NCI-H1092 (cell line): ENCODE results near the gene PTS.

ENCODE experiments used
- DNase-seq: peaks from one replicate; lab custom pipeline; 2025; lab: John Stamatoyannopoulos, UW

PTS gene

GRCh38 chr11:112221274-112221835 lies 4.9 kb upstream of the PTS start:
- DNase-seq, result no peak

- no peak for DNase-seq
These were observed 3.9 kb upstream of the PTS start for GRCh38 chr11:112222303-112222702.

DNA sequence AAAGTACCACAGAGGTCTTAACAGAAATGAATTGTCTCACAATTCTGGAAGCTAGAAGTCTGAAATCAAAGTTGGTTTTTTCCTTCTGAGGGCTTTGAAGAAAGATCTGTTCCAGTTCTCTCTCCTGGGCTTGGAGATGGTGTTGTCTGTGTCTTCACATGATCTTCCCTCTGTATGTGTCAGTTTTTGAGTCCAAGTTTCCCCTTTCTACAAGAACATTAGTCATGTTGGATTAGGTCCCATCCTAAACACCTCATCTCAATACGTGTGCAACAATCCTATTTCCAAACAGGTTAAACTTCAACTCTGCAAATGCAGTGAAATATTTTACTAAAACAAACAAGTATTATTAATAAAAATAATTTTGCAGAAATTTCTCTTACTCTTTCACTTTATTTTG lies 3.1 kb upstream of the PTS start:
- no peak for DNase-seq

DNA sequence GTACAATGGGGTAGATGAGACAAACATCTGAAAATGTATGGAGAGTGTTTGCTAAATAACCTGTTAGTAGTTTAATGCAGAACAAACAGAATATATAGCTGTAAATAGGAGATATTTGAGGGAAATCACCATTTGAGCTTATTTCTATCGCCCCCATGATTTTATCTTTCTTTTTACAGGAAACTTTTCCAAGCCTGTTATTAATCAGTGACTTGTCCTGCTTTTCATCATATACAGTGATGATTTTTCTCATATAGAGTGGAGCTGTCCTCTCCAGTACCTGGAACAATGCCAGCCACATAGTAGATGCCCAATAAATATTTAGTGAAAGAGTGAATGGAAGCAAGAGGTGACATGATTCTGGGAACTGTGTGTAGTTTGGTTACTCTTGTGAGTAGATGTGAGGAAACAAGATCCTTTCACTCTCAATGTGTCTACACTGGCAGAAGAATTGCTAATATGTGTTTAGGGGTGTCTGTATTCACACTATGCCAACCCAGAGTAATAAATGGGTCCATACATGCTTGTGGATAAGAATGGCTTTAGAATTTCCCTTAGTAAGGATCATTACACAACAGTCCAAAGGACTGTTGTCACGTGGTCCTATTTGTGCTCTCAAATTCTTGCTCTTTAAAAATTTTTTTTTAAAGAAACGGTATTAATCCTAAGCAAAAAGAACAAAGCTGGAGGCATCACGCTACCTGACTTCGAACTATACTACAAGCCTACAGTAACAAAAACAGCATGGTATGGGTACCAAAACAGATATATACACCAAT lies 2.3 kb upstream of the PTS start:
- DNase-seq, result no peak

- peak; percentile 27 for DNase-seq
These were observed 521 bp upstream of the PTS start for GRCh38 chr11:112225753-112226061.

- no peak for DNase-seq
These were observed 688 bp downstream of the PTS start for GRCh38 chr11:112226831-112227401.

- no peak for DNase-seq
These were observed 1.2 kb downstream of the PTS start for GRCh38 chr11:112227471-112227870.

- no peak for DNase-seq
These were observed 2.5 kb downstream of the PTS start for GRCh38 chr11:112228706-112229105.

GRCh38 chr11:112229159-112229558 lies 2.9 kb downstream of the PTS start:
- no peak for DNase-seq

- no peak for DNase-seq
These were observed 3.7 kb downstream of the PTS start for GRCh38 chr11:112229746-112230433.

DNA sequence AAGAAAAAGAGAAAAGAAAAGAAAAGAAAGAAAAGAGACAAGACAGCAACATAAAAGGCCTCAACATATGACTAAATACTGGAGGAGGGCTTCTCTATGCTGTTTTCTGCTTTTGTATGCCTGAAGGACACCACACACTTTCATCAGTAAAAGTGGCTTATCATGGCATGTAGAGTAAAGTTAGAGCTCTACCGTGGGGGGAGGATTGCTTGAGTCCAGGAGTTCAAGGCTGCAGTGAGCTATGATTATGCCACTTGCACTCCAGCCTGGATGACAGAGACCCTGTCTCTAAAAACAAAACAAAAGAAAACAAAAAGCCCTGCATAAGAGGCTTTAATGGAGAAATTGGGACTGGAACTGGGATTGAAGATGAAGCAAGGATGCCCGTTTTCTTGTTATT lies 5.7 kb downstream of the PTS start:
- DNase-seq, result no peak

DNA sequence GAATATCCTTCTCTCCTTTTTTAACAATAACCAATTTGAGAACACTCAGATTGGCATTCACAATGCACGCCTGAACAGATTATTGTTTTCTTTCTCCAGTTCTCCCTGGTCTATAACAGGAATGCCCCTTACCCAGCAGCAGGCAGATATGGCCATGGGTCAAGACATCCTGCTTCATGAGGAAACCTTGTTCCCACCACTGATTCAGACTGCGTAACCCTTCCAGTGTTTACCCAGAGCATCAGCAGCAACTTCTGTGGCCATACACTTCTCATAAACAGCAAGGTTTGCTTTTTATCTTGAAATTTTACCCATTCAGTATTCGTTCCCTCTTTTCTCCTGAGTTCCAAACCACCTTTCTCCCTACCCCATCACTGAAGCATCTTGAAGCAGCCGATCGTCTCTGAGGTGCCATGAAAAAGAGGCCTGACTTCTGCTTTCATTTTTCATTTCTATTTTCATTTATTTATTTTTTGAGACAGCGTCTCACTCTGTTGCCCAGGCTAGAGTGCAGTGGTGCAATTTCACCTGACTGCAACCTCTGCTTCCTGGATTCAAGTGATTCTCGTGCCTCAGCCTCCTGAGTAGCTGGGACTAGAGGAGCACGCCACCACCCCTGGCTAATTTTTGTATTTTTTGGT lies 9.6 kb downstream of the PTS start:
- DNase-seq, result no peak

- no peak for DNase-seq
These were observed 11.2 kb downstream of the PTS start for GRCh38 chr11:112237451-112237850.

GRCh38 chr11:112238041-112238440 lies 11.8 kb downstream of the PTS start:
- no peak for DNase-seq

- DNase-seq, result no peak
These were observed 15.3 kb downstream of the PTS start for GRCh38 chr11:112241486-112241885.

- DNase-seq, result no peak
These were observed 21.0 kb downstream of the PTS start for GRCh38 chr11:112247201-112247600.

DNA sequence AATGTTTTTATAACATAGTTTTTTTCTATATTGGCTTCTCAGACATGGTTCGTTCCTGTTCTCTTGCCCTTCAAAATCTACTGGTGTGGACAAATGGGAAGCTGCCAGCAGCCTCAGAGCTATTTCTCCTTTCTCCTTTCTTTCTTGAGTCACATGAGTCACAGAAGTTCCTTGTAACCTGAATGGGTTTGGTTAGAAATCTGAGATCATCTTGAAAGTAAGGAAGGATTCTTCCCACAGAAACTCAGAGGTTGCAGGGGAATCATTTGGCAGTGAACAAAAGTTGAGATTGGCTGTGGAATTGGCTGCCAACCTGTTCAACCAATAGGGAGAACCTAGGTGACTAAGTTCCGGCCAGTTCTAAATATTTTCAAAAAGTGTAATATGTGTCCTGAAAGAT lies 22.0 kb downstream of the PTS start:
- no peak for DNase-seq

- DNase-seq, result no peak
These were observed 23.8 kb downstream of the PTS start for GRCh38 chr11:112249871-112250610.

DNA sequence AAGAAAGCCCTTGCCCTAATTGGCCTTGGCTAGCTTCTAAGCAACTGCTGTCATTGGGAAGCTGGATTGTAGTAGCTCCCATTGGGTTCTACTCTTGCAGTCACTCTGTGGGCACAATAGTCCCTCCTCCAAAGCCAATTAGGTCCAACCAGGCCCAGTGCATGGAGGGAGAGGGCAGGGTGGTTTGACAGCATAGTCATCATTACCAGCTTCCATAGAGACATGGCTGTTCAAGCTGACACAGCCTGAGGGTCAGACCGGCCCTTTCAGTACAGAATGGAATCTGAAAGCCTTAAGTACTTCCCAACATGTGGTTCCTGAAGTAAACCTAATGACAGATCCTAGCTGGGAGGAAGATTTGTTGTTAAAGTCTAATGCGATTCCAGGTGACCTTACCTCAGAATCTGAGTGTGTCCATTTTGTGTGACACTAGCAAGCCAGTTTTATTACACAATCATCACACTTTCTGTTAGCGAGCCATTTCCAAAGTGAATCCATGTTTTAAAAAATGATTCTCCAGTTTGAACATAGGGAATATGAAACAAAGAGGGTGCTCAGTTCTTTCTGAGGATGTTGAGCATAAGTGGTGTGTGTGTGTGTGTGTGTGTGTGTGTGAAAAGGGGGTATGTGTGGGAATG lies 27.5 kb downstream of the PTS start:
- DNase-seq, result no peak

DNA sequence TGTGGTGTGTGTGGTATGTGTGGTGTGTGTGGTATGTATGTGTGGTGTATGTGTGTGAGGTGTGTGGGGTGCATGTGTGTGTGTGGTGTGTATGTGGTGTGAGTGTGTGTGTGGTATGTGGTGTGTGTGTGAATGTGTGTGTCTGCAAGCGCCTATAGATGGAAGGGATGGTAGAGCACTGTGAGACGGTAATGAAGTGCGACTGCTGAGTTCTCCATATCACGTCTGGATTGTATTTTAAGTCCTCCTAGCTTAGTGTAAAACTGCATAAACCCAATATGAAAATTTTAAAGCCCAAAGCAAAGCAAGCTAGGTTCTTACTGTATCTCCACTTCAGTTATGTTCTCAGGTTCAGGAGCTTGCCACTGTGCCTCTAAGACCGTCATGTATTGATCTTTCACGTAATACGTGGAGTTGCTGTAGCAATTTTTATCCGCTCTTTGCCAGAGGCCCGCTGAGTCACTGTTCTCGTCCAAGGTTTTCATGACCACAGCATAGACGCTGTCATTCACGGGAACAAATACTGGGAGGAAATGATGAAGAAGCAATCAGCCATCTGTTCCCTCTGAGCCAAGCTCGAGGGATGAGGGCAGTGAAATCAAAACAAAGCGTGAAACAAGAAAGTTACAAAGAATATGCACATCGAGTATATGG lies 29.0 kb downstream of the PTS start:
- peak; percentile 65 for DNase-seq

DNA sequence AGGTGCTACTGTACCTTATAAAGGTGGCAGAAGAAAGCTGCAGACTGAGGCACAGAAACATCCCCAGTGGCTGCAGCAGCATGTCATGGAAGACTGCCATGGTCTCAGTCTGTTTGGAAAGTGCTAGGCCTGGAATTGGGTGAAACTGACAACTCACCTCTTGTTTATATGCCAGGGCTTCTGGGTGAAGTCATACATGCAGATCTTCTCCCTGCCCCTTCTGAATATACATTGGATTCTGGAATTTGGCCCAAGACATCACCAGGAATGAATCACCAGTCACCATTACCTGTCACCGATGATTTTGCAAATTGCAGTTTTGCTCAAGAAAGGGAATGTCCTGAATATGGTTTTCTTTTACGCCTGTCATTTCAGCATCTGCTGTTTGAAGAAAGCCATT lies 34.3 kb downstream of the PTS start, which contains the start of gene PLET1:
Gene PLET1, minus strand, starts transcription at position 371 of the 400 bp plus-strand sequence. Its CDS starts 271 bp downstream, at position 100.
- no peak for DNase-seq
